ENCODE results near the gene CALCOCO2.

The CALCOCO2 gene

DNA sequence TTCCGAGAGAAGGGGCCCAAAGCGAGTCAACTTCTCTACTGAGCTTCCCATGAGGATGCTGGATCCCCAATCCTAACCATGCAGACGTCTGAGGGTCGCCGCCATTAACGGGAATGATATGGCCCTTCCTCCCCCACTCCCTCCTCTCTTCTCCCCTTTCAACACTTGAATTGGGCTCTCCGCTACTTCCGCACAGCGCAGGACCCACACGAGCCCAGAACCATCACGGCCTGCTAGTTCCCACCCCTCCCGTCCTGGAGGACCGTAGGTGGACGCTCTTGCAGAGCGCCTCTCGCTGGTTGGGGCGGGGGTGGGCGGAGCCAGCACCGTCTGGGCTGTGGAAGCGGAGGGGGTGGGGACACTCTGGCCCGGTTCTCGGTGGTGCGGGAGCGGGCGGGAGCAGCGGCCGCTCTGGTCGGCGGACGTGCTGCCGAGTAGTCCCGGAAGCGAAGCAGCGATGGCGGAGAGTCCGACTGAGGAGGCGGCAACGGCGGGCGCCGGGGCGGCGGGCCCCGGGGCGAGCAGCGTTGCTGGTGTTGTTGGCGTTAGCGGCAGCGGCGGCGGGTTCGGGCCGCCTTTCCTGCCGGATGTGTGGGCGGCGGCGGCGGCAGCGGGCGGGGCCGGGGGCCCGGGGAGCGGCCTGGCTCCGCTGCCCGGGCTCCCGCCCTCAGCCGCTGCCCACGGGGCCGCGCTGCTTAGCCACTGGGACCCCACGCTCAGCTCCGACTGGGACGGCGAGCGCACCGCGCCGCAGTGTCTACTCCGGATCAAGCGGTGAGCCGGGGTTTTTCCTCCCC is 77.4 kb downstream of the CALCOCO2 start, which contains the start of gene UBE2Z:
Gene UBE2Z (plus strand): TSS at position 361 of the 797 bp plus-strand sequence. CDS start 97 bp downstream, at position 458.
- Histone ChIP-seq H3K27me3 (ENCODE audit: insufficient read depth, low read length) (no peaks in the 10 kb centered on the region), H3K18ac (ENCODE audit: low read length) (peak within 1 kb of the TSS; percentile 96), H3K14ac (ENCODE audit: low read length) (peak within 1 kb of the TSS; percentile 86), H2BK5ac (ENCODE audit: low read depth, low read length, poor library complexity) (peak within 1 kb of the TSS; percentile 98), H2BK12ac (ENCODE audit: low read length) (no peak within 1 kb of the TSS), H3K9me3 (ENCODE audit: insufficient read depth, low read depth, low read length) (no peaks in the 10 kb centered on the region), H4K91ac (ENCODE audit: low read depth, low read length) (peak within 1 kb of the TSS; percentile 98), H3K4me1 (ENCODE audit: control insufficient read depth in 1 of 2, insufficient read depth in 2 of 2, low read length in 2 of 2) (peaks cover 3 to 14% of the 10 kb centered on the region in 2 experiments), H3K79me2 (ENCODE audit: control insufficient read depth, insufficient read depth, low read length, poor library complexity) (peaks cover 24% of the 10 kb centered on the region), H2BK120ac (ENCODE audit: insufficient read depth, low read length, poor library complexity) (peak within 1 kb of the TSS; percentile 84), H3K27ac (ENCODE audit: low read depth, low read length) (peak within 1 kb of the TSS; percentile 96), H4K8ac (ENCODE audit: low read depth, low read length) (peak within 1 kb of the TSS; percentile 94), H3K23ac (ENCODE audit: low read length) (no peak within 1 kb of the TSS), H3K79me1 (ENCODE audit: low read length) (peaks cover 11% of the 10 kb centered on the region), H3K4me3 (ENCODE audit: low read depth, low read length) (peak within 1 kb of the TSS; percentile 93), H4K12ac (ENCODE audit: low read depth, low read length) (peak within 1 kb of the TSS; percentile 96), H3K36me3 (ENCODE audit: control insufficient read depth in 1 of 2, insufficient read depth in 2 of 2, low read length in 2 of 2) (peaks cover 6 to 19% of the 10 kb centered on the region in 2 experiments), H3K9ac (ENCODE audit: low read length) (peak within 1 kb of the TSS; percentile 93), H3K4ac (ENCODE audit: low read depth, low read length) (peak within 1 kb of the TSS; percentile 100), H2AK5ac (ENCODE audit: low read length) (peak within 1 kb of the TSS; percentile 97), H3K4me2 (ENCODE audit: low read length) (peak within 1 kb of the TSS; percentile 97), H2AFZ (ENCODE audit: insufficient read depth, low read length, poor library complexity) (peak within 1 kb of the TSS; percentile 87)
- peak; percentile 89 to 95 for DNase-seq
- no CpG with 5 or more reads among the region's 81 CpGs for WGBS (ENCODE audit: extremely low coverage, insufficient coverage, insufficient read length)

DNA sequence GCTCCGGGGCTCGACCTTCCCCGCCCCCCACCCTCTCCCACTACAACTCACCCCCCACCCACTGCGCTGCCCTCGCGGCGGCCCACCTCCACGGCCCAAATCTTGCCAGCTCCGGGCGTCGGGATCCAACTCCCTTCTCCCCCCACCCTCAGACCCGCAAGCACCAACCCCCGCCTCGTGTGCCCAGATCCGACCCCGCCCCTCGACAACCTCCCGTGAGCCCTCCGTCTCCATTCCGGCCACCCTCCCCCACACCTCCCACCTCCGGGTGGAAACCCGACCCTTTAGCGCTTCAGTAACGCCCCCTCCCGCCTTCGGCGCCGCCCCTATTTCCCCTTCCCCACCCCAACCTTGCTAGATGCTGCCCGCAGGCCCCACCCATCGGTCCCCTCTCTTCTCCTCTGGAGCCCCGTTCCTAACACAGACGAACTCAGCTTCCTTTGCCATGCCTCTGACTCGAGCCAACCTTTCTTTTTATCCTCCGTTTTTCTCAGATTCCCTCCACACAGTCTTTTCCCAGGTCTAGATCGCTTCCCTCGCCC is 78.1 kb downstream of the CALCOCO2 start:
- H2AFZ ChIP-seq (ENCODE audit: insufficient read depth, low read length, poor library complexity), result peak overlapping the region; percentile 50
- H3K18ac ChIP-seq (ENCODE audit: low read length), result peak overlapping the region; percentile 96
- H3K9ac ChIP-seq (ENCODE audit: low read length), result peak overlapping the region; percentile 93
- H4K91ac ChIP-seq (ENCODE audit: low read depth, low read length), result peak overlapping the region; percentile 98
- peaks cover 3 to 14% of the 10 kb centered on the region in 2 experiments for H3K4me1 ChIP-seq (ENCODE audit: control insufficient read depth in 1 of 2, insufficient read depth in 2 of 2, low read length in 2 of 2)
- H3K23ac ChIP-seq (ENCODE audit: low read length), result no peak overlapping the region
- H3K27me3 ChIP-seq (ENCODE audit: insufficient read depth, low read length), result no peaks in the 10 kb centered on the region
- no peaks in the 10 kb centered on the region for H3K9me3 ChIP-seq (ENCODE audit: insufficient read depth, low read depth, low read length)
- H4K12ac ChIP-seq (ENCODE audit: low read depth, low read length), result peak overlapping the region; percentile 96
- H3K4me3 ChIP-seq (ENCODE audit: low read depth, low read length), result peak overlapping the region; percentile 93
- H3K4ac ChIP-seq (ENCODE audit: low read depth, low read length), result peak overlapping the region; percentile 100
- H3K36me3 ChIP-seq (ENCODE audit: control insufficient read depth in 1 of 2, insufficient read depth in 2 of 2, low read length in 2 of 2), result peaks cover 6 to 25% of the 10 kb centered on the region in 2 experiments
- H2BK120ac ChIP-seq (ENCODE audit: insufficient read depth, low read length, poor library complexity), result peak overlapping the region; percentile 15
- peak overlapping the region; percentile 97 for H2AK5ac ChIP-seq (ENCODE audit: low read length)
- peak; percentile 27 to 53 for DNase-seq
- H3K79me2 ChIP-seq (ENCODE audit: control insufficient read depth, insufficient read depth, low read length, poor library complexity), result peaks cover 24% of the 10 kb centered on the region
- H3K14ac ChIP-seq (ENCODE audit: low read length), result peak overlapping the region; percentile 86
- H4K8ac ChIP-seq (ENCODE audit: low read depth, low read length), result peak overlapping the region; percentile 94
- peak overlapping the region; percentile 81 for H3K4me2 ChIP-seq (ENCODE audit: low read length)
- H3K79me1 ChIP-seq (ENCODE audit: low read length), result peaks cover 11% of the 10 kb centered on the region
- H2BK5ac ChIP-seq (ENCODE audit: low read depth, low read length, poor library complexity), result peak overlapping the region; percentile 98
- H2BK12ac ChIP-seq (ENCODE audit: low read length), result no peak overlapping the region
- WGBS (ENCODE audit: extremely low coverage, insufficient coverage, insufficient read length), result no CpG with 5 or more reads among the region's 36 CpGs
- H3K27ac ChIP-seq (ENCODE audit: low read depth, low read length), result peak overlapping the region; percentile 96

DNA sequence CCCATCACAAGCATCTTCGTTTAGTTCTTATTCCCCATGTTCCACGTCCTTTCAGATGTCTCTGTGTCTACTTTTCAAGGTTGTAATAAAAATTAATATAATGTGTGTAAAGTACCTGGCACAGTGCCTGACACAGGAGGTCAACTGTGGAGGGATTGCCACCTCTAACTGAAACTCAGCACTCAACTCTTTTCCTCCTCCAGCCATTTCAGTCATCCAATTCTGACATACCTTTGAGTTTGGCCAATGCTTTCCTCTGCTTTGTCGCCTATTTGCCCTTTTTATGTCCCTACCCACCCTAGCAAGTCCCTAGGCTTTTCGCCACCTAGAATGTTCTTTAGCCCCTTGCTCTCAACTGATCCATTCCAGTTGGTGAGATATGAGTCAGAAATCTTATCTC is 78.9 kb downstream of the CALCOCO2 start:
- Histone ChIP-seq H2BK120ac (ENCODE audit: insufficient read depth, low read length, poor library complexity) (no peak overlapping the region), H3K4ac (ENCODE audit: low read depth, low read length) (peak overlapping the region; percentile 93), H3K79me2 (ENCODE audit: control insufficient read depth, insufficient read depth, low read length, poor library complexity) (peaks cover 24% of the 10 kb centered on the region), H4K91ac (ENCODE audit: low read depth, low read length) (no peak overlapping the region), H3K18ac (ENCODE audit: low read length) (no peak overlapping the region), H2BK12ac (ENCODE audit: low read length) (no peak overlapping the region), H4K8ac (ENCODE audit: low read depth, low read length) (peak overlapping the region; percentile 39), H2BK5ac (ENCODE audit: low read depth, low read length, poor library complexity) (no peak overlapping the region), H3K79me1 (ENCODE audit: low read length) (peaks cover 11% of the 10 kb centered on the region), H3K36me3 (ENCODE audit: control insufficient read depth in 1 of 2, insufficient read depth in 2 of 2, low read length in 2 of 2) (peaks cover 6 to 27% of the 10 kb centered on the region in 2 experiments), H3K27me3 (ENCODE audit: insufficient read depth, low read length) (no peaks in the 10 kb centered on the region), H3K27ac (ENCODE audit: low read depth, low read length) (no peak overlapping the region), H2AK5ac (ENCODE audit: low read length) (no peak overlapping the region), H4K12ac (ENCODE audit: low read depth, low read length) (no peak overlapping the region), H2AFZ (ENCODE audit: insufficient read depth, low read length, poor library complexity) (no peak overlapping the region), H3K4me2 (ENCODE audit: low read length) (peak overlapping the region; percentile 81), H3K9me3 (ENCODE audit: insufficient read depth, low read depth, low read length) (no peaks in the 10 kb centered on the region), H3K14ac (ENCODE audit: low read length) (no peak overlapping the region), H3K4me1 (ENCODE audit: control insufficient read depth in 1 of 2, insufficient read depth in 2 of 2, low read length in 2 of 2) (peaks cover 3 to 14% of the 10 kb centered on the region in 2 experiments), H3K23ac (ENCODE audit: low read length) (no peak overlapping the region), H3K9ac (ENCODE audit: low read length) (no peak overlapping the region), H3K4me3 (ENCODE audit: low read depth, low read length) (no peak overlapping the region)
- DNase-seq, result no peak
- WGBS (ENCODE audit: extremely low coverage, insufficient coverage, insufficient read length), result no CpG with 5 or more reads among the region's 4 CpGs

GRCh38 chr17:48910370-48910769 is 79.5 kb downstream of the CALCOCO2 start:
- Histone ChIP-seq H3K14ac (ENCODE audit: low read length) (no peak overlapping the region), H3K9ac (ENCODE audit: low read length) (no peak overlapping the region), H3K79me1 (ENCODE audit: low read length) (peaks cover 11% of the 10 kb centered on the region), H3K9me3 (ENCODE audit: insufficient read depth, low read depth, low read length) (no peaks in the 10 kb centered on the region), H2BK5ac (ENCODE audit: low read depth, low read length, poor library complexity) (no peak overlapping the region), H3K27ac (ENCODE audit: low read depth, low read length) (no peak overlapping the region), H2BK120ac (ENCODE audit: insufficient read depth, low read length, poor library complexity) (no peak overlapping the region), H4K8ac (ENCODE audit: low read depth, low read length) (no peak overlapping the region), H4K12ac (ENCODE audit: low read depth, low read length) (no peak overlapping the region), H3K79me2 (ENCODE audit: control insufficient read depth, insufficient read depth, low read length, poor library complexity) (peaks cover 24% of the 10 kb centered on the region), H3K4me1 (ENCODE audit: control insufficient read depth in 1 of 2, insufficient read depth in 2 of 2, low read length in 2 of 2) (peaks cover 3 to 14% of the 10 kb centered on the region in 2 experiments), H2AFZ (ENCODE audit: insufficient read depth, low read length, poor library complexity) (no peak overlapping the region), H3K4me2 (ENCODE audit: low read length) (peak overlapping the region; percentile 81), H2BK12ac (ENCODE audit: low read length) (no peak overlapping the region), H3K23ac (ENCODE audit: low read length) (no peak overlapping the region), H3K27me3 (ENCODE audit: insufficient read depth, low read length) (no peaks in the 10 kb centered on the region), H3K4ac (ENCODE audit: low read depth, low read length) (peak overlapping the region; percentile 93), H2AK5ac (ENCODE audit: low read length) (no peak overlapping the region), H3K36me3 (ENCODE audit: control insufficient read depth in 1 of 2, insufficient read depth in 2 of 2, low read length in 2 of 2) (peaks cover 8 to 30% of the 10 kb centered on the region in 2 experiments), H4K91ac (ENCODE audit: low read depth, low read length) (no peak overlapping the region), H3K18ac (ENCODE audit: low read length) (no peak overlapping the region), H3K4me3 (ENCODE audit: low read depth, low read length) (no peak overlapping the region)
- no CpG with 5 or more reads among the region's 2 CpGs for WGBS (ENCODE audit: extremely low coverage, insufficient coverage, insufficient read length)
- DNase-seq, result no peak

Measured in trophoblast cell (in vitro differentiated cells and primary cell).